PC-3 (cell line): ENCODE results near the gene CD79A. TPM values are rescaled to one million over a fixed set of nuclear protein-coding genes. Genes with fewer than 3 reads are reported as not detected.

ENCODE experiments used
- ATAC-seq: fragments of 200-7000 bp; cut with Tn5 transposase; 2 replicates; pipeline ENCODE4 v1.9.1; 2020; ENCODE audit warnings: mild to moderate bottlenecking, moderate library complexity
- BruUV-seq: library from RNA; stranded (reverse); fragments of 400-500 nt; replicated peaks from 2 replicates; lab custom pipeline; 2021; lab: Mats Ljungman, UMichigan
- CTCF ChIA-PET: fragments of 300-600 bp; sonication (Branson Sonifier 250); formaldehyde crosslinking; loops from one replicate; lab custom pipeline; 2022; ENCODE audit warnings: antibody characterized with exemption; lab: Charles Lee
- POLR2A ChIA-PET: fragments of 300-600 bp; sonication (Branson Sonifier 250); formaldehyde crosslinking; loops from one replicate; lab custom pipeline; 2022; ENCODE audit warnings: antibody characterized with exemption; ENCODE audit not compliant: unreplicated experiment; lab: Charles Lee
- DNase-seq: peaks from one replicate; pipeline ENCODE4 v3.0.0-alpha.2; 2015
- H2AFZ ChIP-seq: fragments of 300-600 bp; sonication (generic); 2 replicates; pipeline ENCODE4 v1.6.0; 2016; ENCODE audit warnings: antibody characterized with exemption, low read length
- H3F3A ChIP-seq: fragments of 300-600 bp; sonication (generic); one replicate; pipeline ENCODE4 v1.6.0; 2017; ENCODE audit warnings: antibody characterized with exemption, low read length, control low read depth, mild to moderate bottlenecking; ENCODE audit not compliant: unreplicated experiment
- H3K27ac ChIP-seq: fragments of 300-600 bp; sonication (generic); 2 replicates; pipeline ENCODE4 v1.5.1; 2016; ENCODE audit warnings: mild to moderate bottlenecking, low read length
- H3K27me3 ChIP-seq: fragments of 300-600 bp; sonication (generic); 2 replicates; pipeline ENCODE4 v1.6.1; 2016; ENCODE audit warnings: low read length, mixed read lengths
- H3K36me3 ChIP-seq: fragments of 300-600 bp; sonication (generic); 2 replicates; pipeline ENCODE4 v1.6.1; 2016; ENCODE audit warnings: low read depth, mixed run types, low read length, mixed read lengths
- H3K4me1 ChIP-seq: fragments of 300-600 bp; sonication (generic); 2 replicates; pipeline ENCODE4 v1.5.1; 2016; ENCODE audit warnings: low read length; ENCODE audit not compliant: insufficient read depth
- H3K4me2 ChIP-seq: fragments of 300-600 bp; sonication (generic); 2 replicates; pipeline ENCODE4 v1.6.0; 2016; ENCODE audit warnings: low read length
- H3K4me3 ChIP-seq: fragments of 300-600 bp; sonication (generic); 2 replicates; pipeline ENCODE4 v1.5.1; 2016; ENCODE audit warnings: mild to moderate bottlenecking, low read length, mixed read lengths
- H3K79me2 ChIP-seq: fragments of 300-600 bp; sonication (generic); 2 replicates; pipeline ENCODE4 v1.6.1; 2017; ENCODE audit warnings: low read length, mixed read lengths
- H3K9ac ChIP-seq: fragments of 300-600 bp; sonication (generic); 2 replicates; pipeline ENCODE4 v1.6.0; 2016; ENCODE audit warnings: mild to moderate bottlenecking, low read length
- H3K9me2 ChIP-seq: fragments of 300-600 bp; sonication (generic); replicated peaks from 2 replicates; pipeline ENCODE4 v1.6.1; 2016; ENCODE audit warnings: mixed run types, low read length, mixed read lengths
- H3K9me3 ChIP-seq: fragments of 300-600 bp; sonication (generic); 2 replicates; pipeline ENCODE4 v1.6.1; 2016; ENCODE audit warnings: low read length, mixed read lengths
- H4K20me1 ChIP-seq: fragments of 300-600 bp; sonication (generic); 2 replicates; pipeline ENCODE4 v1.6.1; 2016; ENCODE audit warnings: low read length, mixed read lengths
- EZH2 ChIP-seq: fragments of 300-600 bp; sonication (generic); IDR thresholded peaks from one replicate; pipeline ENCODE4 v1.6.1; 2017; ENCODE audit warnings: antibody characterized with exemption, mild to moderate bottlenecking, low read length; ENCODE audit not compliant: unreplicated experiment
- EZH2phosphoT487 ChIP-seq: fragments of 300-600 bp; sonication (generic); IDR thresholded peaks from 2 replicates; pipeline ENCODE4 v1.6.1; 2018; ENCODE audit warnings: mild to moderate bottlenecking, antibody characterized with exemption, low read length, borderline replicate concordance
- intact Hi-C: fragments of 100-400 bp; cut with micrococcal nuclease; formaldehyde crosslinking; loops from 2 replicates; pipeline ENCODE4 v1.9.0; 2023
- total RNA-seq: library from RNA; depleted of rRNA; stranded (reverse); fragments of >200 nt; gene quantifications from 2 replicates; pipeline ENCODE4 v1.2.3, GENCODE V29; 2014
- TF ChIP-seq, protein P1 (sequence below): fragments of 300-600 bp; sonication (generic); conservative IDR thresholded peaks from 2 replicates; pipeline ENCODE4 v1.5.1; 2017; ENCODE audit warnings: antibody characterized with exemption, low read depth, mild to moderate bottlenecking, low read length

Gene CD79A
- total RNA-seq, 1 experiment from 2014 or later: 0.11 TPM

DNA sequence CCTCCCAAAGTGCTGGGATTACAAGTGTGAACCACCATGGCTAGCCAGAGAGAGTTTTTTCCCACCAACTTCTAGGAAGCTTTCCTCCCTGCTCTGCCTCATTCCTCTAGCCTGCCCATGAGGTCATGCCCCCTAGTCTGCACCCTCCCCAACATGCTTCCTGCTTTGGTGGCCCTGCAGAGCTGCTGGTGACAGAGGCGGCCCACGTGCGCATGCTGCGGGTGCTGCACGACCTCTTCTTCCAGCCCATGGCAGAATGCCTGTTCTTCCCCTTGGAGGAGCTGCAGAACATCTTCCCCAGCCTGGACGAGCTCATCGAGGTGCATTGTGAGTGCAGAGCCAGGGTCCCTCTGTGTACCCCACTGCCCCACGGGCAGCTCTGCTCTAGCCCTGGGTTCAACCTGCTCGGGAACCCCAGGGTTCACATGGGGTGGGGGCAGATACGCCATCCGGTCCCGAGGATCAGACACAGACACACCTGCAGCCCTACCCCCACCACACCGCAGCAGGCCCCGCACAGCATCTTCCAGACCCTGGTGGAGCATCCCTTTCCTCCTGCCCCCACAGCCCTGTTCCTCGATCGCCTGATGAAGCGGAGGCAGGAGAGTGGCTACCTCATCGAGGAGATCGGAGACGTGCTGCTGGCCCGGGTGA lies 24.8 kb downstream of the CD79A start:
- Histone ChIP-seq H3K9me2 (no peaks in the 10 kb centered on the region), H3K79me2 (no peaks in the 10 kb centered on the region), H3K4me1 (peaks cover 18% of the 10 kb centered on the region), H3F3A (no peaks in the 10 kb centered on the region), H3K9ac (no peak overlapping the region), H2AFZ (no peak overlapping the region), H3K36me3 (peaks cover 24% of the 10 kb centered on the region; the same call in 1 of the 2 replicates), H3K9me3 (no peaks in the 10 kb centered on the region), H4K20me1 (no peaks in the 10 kb centered on the region), H3K27ac (no peak overlapping the region), H3K27me3 (no peaks in the 10 kb centered on the region), H3K4me3 (no peak overlapping the region), H3K4me2 (no peak overlapping the region)
- no TSS peak for BruUV-seq
- DNase-seq: no peak
- ChIA-PET POLR2A (no interaction called here), CTCF (interaction anchor here (0.6 kb wide), 1 partner anchor 64 kb away, joined by 6 read pairs; no protein-coding TSS in a partner anchor)
- intact Hi-C loops: no loop called here
- ATAC-seq: no peak
- TF ChIP-seq, protein P1, sequence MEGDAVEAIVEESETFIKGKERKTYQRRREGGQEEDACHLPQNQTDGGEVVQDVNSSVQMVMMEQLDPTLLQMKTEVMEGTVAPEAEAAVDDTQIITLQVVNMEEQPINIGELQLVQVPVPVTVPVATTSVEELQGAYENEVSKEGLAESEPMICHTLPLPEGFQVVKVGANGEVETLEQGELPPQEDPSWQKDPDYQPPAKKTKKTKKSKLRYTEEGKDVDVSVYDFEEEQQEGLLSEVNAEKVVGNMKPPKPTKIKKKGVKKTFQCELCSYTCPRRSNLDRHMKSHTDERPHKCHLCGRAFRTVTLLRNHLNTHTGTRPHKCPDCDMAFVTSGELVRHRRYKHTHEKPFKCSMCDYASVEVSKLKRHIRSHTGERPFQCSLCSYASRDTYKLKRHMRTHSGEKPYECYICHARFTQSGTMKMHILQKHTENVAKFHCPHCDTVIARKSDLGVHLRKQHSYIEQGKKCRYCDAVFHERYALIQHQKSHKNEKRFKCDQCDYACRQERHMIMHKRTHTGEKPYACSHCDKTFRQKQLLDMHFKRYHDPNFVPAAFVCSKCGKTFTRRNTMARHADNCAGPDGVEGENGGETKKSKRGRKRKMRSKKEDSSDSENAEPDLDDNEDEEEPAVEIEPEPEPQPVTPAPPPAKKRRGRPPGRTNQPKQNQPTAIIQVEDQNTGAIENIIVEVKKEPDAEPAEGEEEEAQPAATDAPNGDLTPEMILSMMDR: no peak
- TF ChIP-seq EZH2 (no peak), EZH2phosphoT487 (no peak)

DNA sequence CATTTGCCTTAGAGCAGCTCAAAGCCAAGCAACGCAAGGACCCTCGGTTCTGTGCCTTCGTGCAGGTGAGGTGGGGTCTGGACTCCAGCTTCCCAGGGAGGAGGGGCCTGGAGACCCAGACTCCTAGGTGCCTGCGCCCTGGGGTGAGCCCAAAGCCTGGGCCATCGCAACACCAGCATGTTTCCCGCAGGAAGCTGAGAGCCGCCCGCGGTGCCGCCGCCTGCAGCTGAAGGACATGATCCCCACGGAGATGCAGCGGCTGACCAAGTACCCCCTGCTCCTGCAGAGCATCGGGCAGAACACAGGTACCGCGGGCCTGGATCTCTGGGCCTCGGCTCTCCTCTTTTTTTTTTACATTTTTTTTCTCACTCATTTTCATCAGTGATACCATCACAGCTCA lies 25.5 kb downstream of the CD79A start:
- Histone ChIP-seq H3K27ac (no peak overlapping the region), H3K27me3 (no peaks in the 10 kb centered on the region), H3K36me3 (peaks cover 24% of the 10 kb centered on the region; the same call in 1 of the 2 replicates), H3K9ac (no peak overlapping the region), H2AFZ (no peak overlapping the region), H3K9me3 (no peaks in the 10 kb centered on the region), H3K4me2 (no peak overlapping the region), H3K4me1 (peaks cover 18% of the 10 kb centered on the region), H3K9me2 (no peaks in the 10 kb centered on the region), H3F3A (no peaks in the 10 kb centered on the region), H3K4me3 (no peak overlapping the region), H3K79me2 (no peaks in the 10 kb centered on the region), H4K20me1 (no peaks in the 10 kb centered on the region)
- intact Hi-C loops: no loop called here
- DNase-seq (no peak), ATAC-seq (no peak)
- BruUV-seq: no TSS peak
- ChIA-PET POLR2A (interaction anchor here (0.6 kb wide), 1 partner anchor 32 kb away, joined by 4 read pairs; no protein-coding TSS in a partner anchor), CTCF (no interaction called here)
- TF ChIP-seq, protein P1: no peak
- TF ChIP-seq EZH2phosphoT487: no peak
- no peak for TF ChIP-seq EZH2
